ENCODE measurements around the gene GRK7. TPM values are rescaled to one million over a fixed set of nuclear protein-coding genes. Genes with fewer than 3 reads are reported as not detected.

GRK7 gene
- total and polyA plus RNA-seq, 2 of the 4 experiments (the other 2 are of a cell fraction) = not detected

DNA sequence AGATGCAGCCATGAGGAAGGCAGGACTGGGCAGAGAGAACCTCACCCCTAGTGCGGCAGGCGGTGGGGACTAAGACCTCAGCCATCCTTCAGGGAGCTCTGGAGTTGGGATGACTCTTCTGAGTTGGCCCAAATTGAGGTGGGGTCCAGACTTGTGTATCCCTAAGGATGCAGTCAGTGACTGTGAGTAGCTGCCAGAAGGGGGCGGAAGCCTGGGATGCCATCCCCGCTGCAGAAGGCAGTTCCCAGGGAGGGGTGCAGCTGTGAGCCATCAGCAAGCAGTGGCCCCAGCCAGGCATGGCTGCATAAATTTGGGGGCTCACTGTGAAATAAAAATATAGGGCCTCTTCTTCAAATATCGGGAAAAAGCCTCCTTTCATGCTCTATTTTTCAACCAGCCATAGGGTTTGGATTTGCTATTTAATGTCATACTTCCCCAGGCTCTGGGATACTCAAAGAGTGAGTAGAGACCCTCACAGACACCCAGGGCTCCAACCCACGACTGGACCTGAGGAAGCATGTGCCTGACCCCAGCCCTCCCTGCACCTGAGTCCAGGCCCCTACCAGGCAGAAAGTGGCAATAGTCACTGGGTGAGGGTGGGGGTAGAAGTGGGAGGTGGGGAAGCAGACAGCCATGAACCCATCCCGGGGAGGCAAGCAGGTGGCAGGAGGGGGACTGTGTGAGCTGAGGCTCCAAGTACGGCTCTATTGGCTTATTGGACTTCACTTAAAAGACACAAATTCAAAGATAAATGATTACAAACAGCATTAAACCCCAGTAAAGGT lies 30.5 kb downstream of the GRK7 start:
- H3K18ac ChIP-seq (ENCODE audit: low read depth, low read length) = no peak overlapping the region
- H3K4me1 ChIP-seq (ENCODE audit: control insufficient read depth, insufficient read depth, low read length) = peaks cover 7% of the 10 kb centered on the region
- WGBS, 2 experiments (ENCODE audit: extremely low coverage in 2 of 2, insufficient read length in 1 of 2) = no CpG with 5 or more reads among the region's 8 CpGs
- in situ Hi-C loops (cut with MboI; ENCODE audit: low sequenced_read_pairs) (no loop called here), dilution Hi-C loops (cut with HindIII; ENCODE audit: low sequenced_read_pairs, unreplicated experiment) (no loop called here), intact Hi-C loops (cut with micrococcal nuclease) (no loop called here)
- ChIA-PET POLR2A (ENCODE audit: unreplicated experiment) (no interaction called here), CTCF (interaction anchor here (1.0 kb wide), 1 partner anchor 82 kb away, joined by 3 read pairs; no protein-coding TSS in a partner anchor)
- H4K5ac ChIP-seq (ENCODE audit: low read depth, low read length) = no peak overlapping the region
- H3K4ac ChIP-seq (ENCODE audit: low read depth, low read length) = no peak overlapping the region
- H2AK9ac ChIP-seq (replicated peaks; ENCODE audit: low read depth, low read length, poor library complexity) = no peak overlapping the region
- H3K4me2 ChIP-seq (ENCODE audit: low read depth, low read length) = no peak overlapping the region
- H3K27me3 ChIP-seq (ENCODE audit: control insufficient read depth, insufficient read depth, low read length) = 0 out of 2 replicates have a peak, but pooled peaks cover 1% of the 10 kb centered on the region
- H2BK20ac ChIP-seq (ENCODE audit: low read depth, low read length) = no peak overlapping the region
- H3K9ac ChIP-seq (ENCODE audit: low read depth, low read length) = no peak overlapping the region
- no peaks in the 10 kb centered on the region for H3K9me1 ChIP-seq (ENCODE audit: insufficient read depth, low read length)
- H3K14ac ChIP-seq (replicated peaks; ENCODE audit: low read depth, low read length) = no peak overlapping the region
- no TSS peak for BruUV-seq (replicated peaks)
- H3K4me3 ChIP-seq (ENCODE audit: insufficient read depth, low read depth, low read length) = no peak overlapping the region
- no peaks in the 10 kb centered on the region for H3K36me3 ChIP-seq (ENCODE audit: control insufficient read depth, insufficient read depth, low read length)
- no peaks in the 10 kb centered on the region for H3K79me1 ChIP-seq (ENCODE audit: low read depth in 1 of 2, low read length in 2 of 2)
- no peaks in the 10 kb centered on the region for H3K9me3 ChIP-seq (ENCODE audit: control insufficient read depth, insufficient read depth, low read length)
- H4K91ac ChIP-seq (ENCODE audit: insufficient read depth, low read depth, low read length) = no peak overlapping the region
- no peak overlapping the region for H2BK120ac ChIP-seq (ENCODE audit: low read depth, low read length)
- H3K23ac ChIP-seq (ENCODE audit: low read depth, low read length) = no peak overlapping the region
- no peak overlapping the region for H2BK5ac ChIP-seq (ENCODE audit: low read depth, low read length, poor library complexity, severe bottlenecking)
- ATAC-seq (ENCODE audit: low read depth) = no peak
- DNase-seq = no peak
- H2AFZ ChIP-seq (replicated peaks; ENCODE audit: low read length, poor library complexity) = no peak overlapping the region
- no peak overlapping the region for H3K56ac ChIP-seq (ENCODE audit: extremely low read depth, insufficient read depth, low read length)
- no peaks in the 10 kb centered on the region for H4K20me1 ChIP-seq (ENCODE audit: insufficient read depth, low read length)
- H2BK15ac ChIP-seq (ENCODE audit: low read depth, low read length) = no peak overlapping the region
- H4K8ac ChIP-seq (ENCODE audit: low read depth in 2 of 2, low read length in 2 of 2) = no peak overlapping the region
- no peak for TF ChIP-seq RCOR1 (IDR thresholded peaks at IDR 0.05; ENCODE audit: insufficient replicate concordance, low read length)
- no peak for TF ChIP-seq MAZ (IDR thresholded peaks at IDR 0.05; ENCODE audit: borderline replicate concordance, low read depth, low read length)
- no peak for TF ChIP-seq BHLHE40 (IDR thresholded peaks at IDR 0.05; ENCODE audit: low read depth, low read length)
- TF ChIP-seq RFX5 (IDR thresholded peaks at IDR 0.05; ENCODE audit: low read depth, low read length) = no peak
- TF ChIP-seq, protein P1, sequence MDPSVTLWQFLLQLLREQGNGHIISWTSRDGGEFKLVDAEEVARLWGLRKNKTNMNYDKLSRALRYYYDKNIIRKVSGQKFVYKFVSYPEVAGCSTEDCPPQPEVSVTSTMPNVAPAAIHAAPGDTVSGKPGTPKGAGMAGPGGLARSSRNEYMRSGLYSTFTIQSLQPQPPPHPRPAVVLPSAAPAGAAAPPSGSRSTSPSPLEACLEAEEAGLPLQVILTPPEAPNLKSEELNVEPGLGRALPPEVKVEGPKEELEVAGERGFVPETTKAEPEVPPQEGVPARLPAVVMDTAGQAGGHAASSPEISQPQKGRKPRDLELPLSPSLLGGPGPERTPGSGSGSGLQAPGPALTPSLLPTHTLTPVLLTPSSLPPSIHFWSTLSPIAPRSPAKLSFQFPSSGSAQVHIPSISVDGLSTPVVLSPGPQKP (IDR thresholded peaks at IDR 0.05; ENCODE audit: borderline replicate concordance, low read depth, low read length) = no peak
- no peak for TF ChIP-seq NFE2L2 (IDR thresholded peaks at IDR 0.05; ENCODE audit: low read depth, low read length)
- TF ChIP-seq CEBPB (IDR thresholded peaks at IDR 0.05; ENCODE audit: low read depth, low read length) = no peak
- no peak overlapping the region for H2AK5ac ChIP-seq (ENCODE audit: low read depth, low read length)
- no peak overlapping the region for H3K27ac ChIP-seq (ENCODE audit: insufficient read depth, low read length)

Measured in IMR-90 (cell line).